Liver (tissue), 3 donors: ENCODE data around the gene RALGPS2.

Experiments
- FOXA1 ChIP-seq: IDR thresholded peaks from 2 replicates; pipeline ENCODE4 v1.6.1; 2016; ENCODE audit warnings: antibody characterized with exemption
- GABPA ChIP-seq, 2 donors: IDR thresholded peaks in 1 of 2; conservative IDR thresholded peaks in 1 of 2; 2 replicates each; pipeline ENCODE4 v1.6.1; 2016; ENCODE audit warnings: antibody characterized with exemption in 2 of 2, mild to moderate bottlenecking in 1 of 2, moderate library complexity in 1 of 2
- HNF4G ChIP-seq: IDR thresholded peaks from 2 replicates; pipeline ENCODE4 v1.6.1; 2016; ENCODE audit warnings: antibody characterized with exemption
- NR2F2 ChIP-seq: IDR thresholded peaks from 2 replicates; pipeline ENCODE4 v1.6.1; 2016; ENCODE audit warnings: antibody characterized with exemption
- RAD21 ChIP-seq, 2 donors: IDR thresholded peaks; 2 replicates each; pipeline ENCODE4 v1.6.1; 2016; ENCODE audit warnings: antibody characterized with exemption in 2 of 2, mild to moderate bottlenecking in 2 of 2
- SP1 ChIP-seq: IDR thresholded peaks from 2 replicates; pipeline ENCODE4 v1.6.1; 2018; ENCODE audit warnings: antibody characterized with exemption, mild to moderate bottlenecking
- TAF1 ChIP-seq: conservative IDR thresholded peaks from 2 replicates; pipeline ENCODE4 v1.6.1; 2016; ENCODE audit warnings: antibody characterized with exemption, mild to moderate bottlenecking
- YY1 ChIP-seq: IDR thresholded peaks from 2 replicates; pipeline ENCODE4 v1.6.1; 2016; ENCODE audit warnings: antibody characterized with exemption, mild to moderate bottlenecking
- TF ChIP-seq, protein P1 (sequence below): fragments of 150-350 bp; IDR thresholded peaks from 2 replicates; pipeline ENCODE4 v1.5.1; 2017; ENCODE audit warnings: improper control_type of control experiment, low read depth, low read length; ENCODE audit not compliant: missing input control
- TF ChIP-seq, protein P2 (sequence below): IDR thresholded peaks from 2 replicates; pipeline ENCODE4 v1.6.1; 2016; ENCODE audit warnings: antibody characterized with exemption, mild to moderate bottlenecking
- TF ChIP-seq, protein P3 (sequence below): IDR thresholded peaks from 2 replicates; pipeline ENCODE4 v1.6.1; 2016; ENCODE audit warnings: antibody characterized with exemption
- TF ChIP-seq, protein P4 (sequence below): IDR thresholded peaks from 2 replicates; pipeline ENCODE4 v1.6.1; 2016; ENCODE audit warnings: antibody characterized with exemption
- donor health status: healthy.
- donor health status: healthy.

DNA sequence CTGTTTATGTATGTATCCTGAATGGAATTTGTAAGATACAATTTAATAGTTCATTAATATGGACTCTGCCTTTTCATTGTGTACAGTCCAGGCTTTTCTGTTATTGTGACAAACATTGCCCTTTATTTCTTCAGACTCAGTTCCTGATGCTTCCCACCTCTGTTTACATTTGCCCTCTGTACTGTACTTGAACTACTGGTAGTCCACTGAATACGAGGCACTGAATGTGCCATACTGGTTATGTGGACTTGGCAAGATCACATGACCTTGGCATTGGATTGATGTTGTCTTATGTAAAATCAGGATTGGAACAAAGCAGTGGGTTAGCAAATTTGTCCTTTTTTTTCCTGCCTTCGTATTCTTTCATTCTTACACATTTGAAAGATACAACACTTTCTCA, 27.8 kb downstream of the RALGPS2 start:
- TF ChIP-seq, protein P1, sequence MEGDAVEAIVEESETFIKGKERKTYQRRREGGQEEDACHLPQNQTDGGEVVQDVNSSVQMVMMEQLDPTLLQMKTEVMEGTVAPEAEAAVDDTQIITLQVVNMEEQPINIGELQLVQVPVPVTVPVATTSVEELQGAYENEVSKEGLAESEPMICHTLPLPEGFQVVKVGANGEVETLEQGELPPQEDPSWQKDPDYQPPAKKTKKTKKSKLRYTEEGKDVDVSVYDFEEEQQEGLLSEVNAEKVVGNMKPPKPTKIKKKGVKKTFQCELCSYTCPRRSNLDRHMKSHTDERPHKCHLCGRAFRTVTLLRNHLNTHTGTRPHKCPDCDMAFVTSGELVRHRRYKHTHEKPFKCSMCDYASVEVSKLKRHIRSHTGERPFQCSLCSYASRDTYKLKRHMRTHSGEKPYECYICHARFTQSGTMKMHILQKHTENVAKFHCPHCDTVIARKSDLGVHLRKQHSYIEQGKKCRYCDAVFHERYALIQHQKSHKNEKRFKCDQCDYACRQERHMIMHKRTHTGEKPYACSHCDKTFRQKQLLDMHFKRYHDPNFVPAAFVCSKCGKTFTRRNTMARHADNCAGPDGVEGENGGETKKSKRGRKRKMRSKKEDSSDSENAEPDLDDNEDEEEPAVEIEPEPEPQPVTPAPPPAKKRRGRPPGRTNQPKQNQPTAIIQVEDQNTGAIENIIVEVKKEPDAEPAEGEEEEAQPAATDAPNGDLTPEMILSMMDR = no peak
- TF ChIP-seq, protein P2, sequence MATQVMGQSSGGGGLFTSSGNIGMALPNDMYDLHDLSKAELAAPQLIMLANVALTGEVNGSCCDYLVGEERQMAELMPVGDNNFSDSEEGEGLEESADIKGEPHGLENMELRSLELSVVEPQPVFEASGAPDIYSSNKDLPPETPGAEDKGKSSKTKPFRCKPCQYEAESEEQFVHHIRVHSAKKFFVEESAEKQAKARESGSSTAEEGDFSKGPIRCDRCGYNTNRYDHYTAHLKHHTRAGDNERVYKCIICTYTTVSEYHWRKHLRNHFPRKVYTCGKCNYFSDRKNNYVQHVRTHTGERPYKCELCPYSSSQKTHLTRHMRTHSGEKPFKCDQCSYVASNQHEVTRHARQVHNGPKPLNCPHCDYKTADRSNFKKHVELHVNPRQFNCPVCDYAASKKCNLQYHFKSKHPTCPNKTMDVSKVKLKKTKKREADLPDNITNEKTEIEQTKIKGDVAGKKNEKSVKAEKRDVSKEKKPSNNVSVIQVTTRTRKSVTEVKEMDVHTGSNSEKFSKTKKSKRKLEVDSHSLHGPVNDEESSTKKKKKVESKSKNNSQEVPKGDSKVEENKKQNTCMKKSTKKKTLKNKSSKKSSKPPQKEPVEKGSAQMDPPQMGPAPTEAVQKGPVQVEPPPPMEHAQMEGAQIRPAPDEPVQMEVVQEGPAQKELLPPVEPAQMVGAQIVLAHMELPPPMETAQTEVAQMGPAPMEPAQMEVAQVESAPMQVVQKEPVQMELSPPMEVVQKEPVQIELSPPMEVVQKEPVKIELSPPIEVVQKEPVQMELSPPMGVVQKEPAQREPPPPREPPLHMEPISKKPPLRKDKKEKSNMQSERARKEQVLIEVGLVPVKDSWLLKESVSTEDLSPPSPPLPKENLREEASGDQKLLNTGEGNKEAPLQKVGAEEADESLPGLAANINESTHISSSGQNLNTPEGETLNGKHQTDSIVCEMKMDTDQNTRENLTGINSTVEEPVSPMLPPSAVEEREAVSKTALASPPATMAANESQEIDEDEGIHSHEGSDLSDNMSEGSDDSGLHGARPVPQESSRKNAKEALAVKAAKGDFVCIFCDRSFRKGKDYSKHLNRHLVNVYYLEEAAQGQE = no peak
- TF ChIP-seq YY1 (no peak), HNF4G (no peak), TAF1 (no peak), FOXA1 (no peak), GABPA (IDR thresholded peaks at IDR 0.05 in 1 of 2, conservative IDR thresholded peaks at IDR 0.05 in 1 of 2) (no peak), RAD21 (IDR thresholded peaks at IDR 0.05) (no peak), NR2F2 (no peak), SP1 (no peak)
- TF ChIP-seq, protein P3, sequence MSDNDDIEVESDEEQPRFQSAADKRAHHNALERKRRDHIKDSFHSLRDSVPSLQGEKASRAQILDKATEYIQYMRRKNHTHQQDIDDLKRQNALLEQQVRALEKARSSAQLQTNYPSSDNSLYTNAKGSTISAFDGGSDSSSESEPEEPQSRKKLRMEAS = no peak
- TF ChIP-seq, protein P4, sequence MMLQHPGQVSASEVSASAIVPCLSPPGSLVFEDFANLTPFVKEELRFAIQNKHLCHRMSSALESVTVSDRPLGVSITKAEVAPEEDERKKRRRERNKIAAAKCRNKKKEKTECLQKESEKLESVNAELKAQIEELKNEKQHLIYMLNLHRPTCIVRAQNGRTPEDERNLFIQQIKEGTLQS = no peak
